ENCODE data around the gene DPP6. TPM values are rescaled to one million over a fixed set of nuclear protein-coding genes. Genes with fewer than 3 reads are reported as not detected.

Gene DPP6
- total and polyA plus RNA-seq, 9 of the 15 experiments (the other 6 are each of a cell fraction or from before 2014, with no cell fraction given), result not detected

DNA sequence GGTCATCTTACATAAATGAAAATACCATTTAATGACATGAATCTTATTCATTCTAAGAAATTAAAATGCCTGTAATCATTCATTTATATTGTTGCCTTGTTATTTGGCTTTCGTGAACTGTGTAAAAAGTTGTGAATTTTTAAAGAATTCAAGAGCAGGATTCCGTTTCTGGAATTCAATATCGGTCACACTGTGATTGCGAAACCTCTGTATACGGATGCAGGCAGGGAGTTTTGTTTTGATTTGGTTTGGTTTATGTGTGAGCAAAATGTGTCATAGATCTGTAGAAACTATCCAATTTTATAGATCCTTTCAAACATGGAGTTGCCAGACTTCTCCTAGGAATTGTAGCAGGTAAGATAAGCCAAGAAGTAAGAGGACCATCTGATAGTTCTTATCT, 441.4 kb downstream of the DPP6 start:
- Histone ChIP-seq H3K4me1 (replicated peaks in 1 of 2; ENCODE audit: control insufficient read depth in 2 of 2, insufficient read depth in 2 of 2, low read length in 2 of 2) (no peaks in the 10 kb centered on the region), H2AFZ (ENCODE audit: low read depth, low read length) (no peak overlapping the region), H3K9ac (ENCODE audit: insufficient read depth in 1 of 2, low read depth in 2 of 2, low read length in 2 of 2) (no peak overlapping the region), H3K9me3 (replicated peaks; ENCODE audit: control insufficient read depth, insufficient read depth, low read depth, low read length) (no peaks in the 10 kb centered on the region), H3K27ac (ENCODE audit: extremely low read depth, low read depth, low read length) (no peak overlapping the region), H3K79me2 (ENCODE audit: control insufficient read depth, insufficient read depth, low read length) (no peaks in the 10 kb centered on the region), H3K36me3 (ENCODE audit: control insufficient read depth, insufficient read depth, low read length) (no peaks in the 10 kb centered on the region), H3K9me1 (ENCODE audit: control insufficient read depth, insufficient read depth, low read length) (no peaks in the 10 kb centered on the region), H3K27me3 (ENCODE audit: control insufficient read depth in 2 of 2, insufficient read depth in 2 of 2, low read length in 2 of 2) (peaks cover 16 to 21% of the 10 kb centered on the region in 2 experiments; a peak in 4 of 5 replicates), H3K4me3 (no peak overlapping the region), H3K4me2 (ENCODE audit: insufficient read depth, low read length) (no peak overlapping the region), H4K20me1 (replicated peaks; ENCODE audit: control insufficient read depth, insufficient read depth, low read length) (no peaks in the 10 kb centered on the region)
- TF ChIP-seq CEBPB (tag; IDR thresholded peaks at IDR 0.05) (peak; percentile 83), PTRF (tag; IDR thresholded peaks at IDR 0.05) (no peak), CEBPG (CRISPR knock-in tag; IDR thresholded peaks at IDR 0.05) (no peak), CEBPG (tag; conservative IDR thresholded peaks at IDR 0.05 in 1 of 2, IDR thresholded peaks at IDR 0.05 in 1 of 2) (peak in 1 of 2 experiments; percentile 66; a peak in 2 of 4 replicates)
- DNase-seq (ENCODE audit: extremely low read depth in 1 of 4, low spot score in 3 of 4) (no peak), ATAC-seq (no peak), FAIRE-seq (no peak)
- in situ Hi-C loops (cut with MboI), result no loop called here
- intact Hi-C loops (cut with micrococcal nuclease), result no loop called here
- POLR2A ChIA-PET, result no interaction called here
- WGBS (ENCODE audit: insufficient coverage, low coverage, missing lambda C conversion rate), result 2% methylated on average over 5 of the region's 5 CpGs
- BruUV-seq (replicated peaks), result no TSS peak
- CTCF ChIA-PET (ENCODE audit: low intra/inter-chr PET ratio), result no interaction called here

DNA sequence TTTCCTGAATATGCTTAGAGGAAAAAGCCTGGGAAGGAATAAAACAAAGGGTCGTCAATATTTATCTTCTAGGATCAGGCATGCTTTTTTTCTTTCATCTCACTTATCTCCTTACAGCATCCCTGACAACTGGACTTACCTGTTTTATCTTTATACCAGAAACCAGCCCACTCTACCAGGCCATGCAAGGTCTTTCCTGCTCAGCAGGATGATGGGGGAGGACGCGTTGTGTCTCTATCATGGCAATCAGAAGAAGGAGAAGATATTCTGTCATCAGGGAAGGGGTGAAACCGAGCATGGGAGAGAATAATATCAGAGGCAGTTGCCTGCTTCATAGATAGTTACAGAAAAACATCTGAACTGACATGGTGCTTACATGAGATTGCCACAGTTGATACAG, 445.6 kb downstream of the DPP6 start:
- intact Hi-C loops (cut with micrococcal nuclease), result no loop called here
- CTCF ChIA-PET (ENCODE audit: low intra/inter-chr PET ratio), result no interaction called here
- 0% methylated on average over 4 of the region's 4 CpGs for WGBS (ENCODE audit: insufficient coverage, low coverage, missing lambda C conversion rate)
- FAIRE-seq (no peak), DNase-seq (ENCODE audit: extremely low read depth in 1 of 4, low spot score in 3 of 4) (no peak), ATAC-seq (no peak)
- Histone ChIP-seq H3K9ac (ENCODE audit: insufficient read depth in 1 of 2, low read depth in 2 of 2, low read length in 2 of 2) (no peak overlapping the region), H3K9me3 (replicated peaks; ENCODE audit: control insufficient read depth, insufficient read depth, low read depth, low read length) (no peaks in the 10 kb centered on the region), H3K36me3 (ENCODE audit: control insufficient read depth, insufficient read depth, low read length) (no peaks in the 10 kb centered on the region), H3K27me3 (ENCODE audit: control insufficient read depth in 2 of 2, insufficient read depth in 2 of 2, low read length in 2 of 2) (peaks cover 0 to 2% of the 10 kb centered on the region in 2 experiments; a peak in 1 of 5 replicates), H4K20me1 (replicated peaks; ENCODE audit: control insufficient read depth, insufficient read depth, low read length) (no peaks in the 10 kb centered on the region), H3K79me2 (ENCODE audit: control insufficient read depth, insufficient read depth, low read length) (no peaks in the 10 kb centered on the region), H3K4me3 (no peak overlapping the region), H3K27ac (ENCODE audit: extremely low read depth, low read depth, low read length) (no peak overlapping the region), H2AFZ (ENCODE audit: low read depth, low read length) (no peak overlapping the region), H3K9me1 (ENCODE audit: control insufficient read depth, insufficient read depth, low read length) (no peaks in the 10 kb centered on the region), H3K4me2 (ENCODE audit: insufficient read depth, low read length) (no peak overlapping the region), H3K4me1 (replicated peaks in 1 of 2; ENCODE audit: control insufficient read depth in 2 of 2, insufficient read depth in 2 of 2, low read length in 2 of 2) (no peaks in the 10 kb centered on the region)
- no TSS peak for BruUV-seq (replicated peaks)
- POLR2A ChIA-PET, result no interaction called here
- in situ Hi-C loops (cut with MboI), result no loop called here
- no peak for TF ChIP-seq ZNF431 (CRISPR knock-in tag; IDR thresholded peaks at IDR 0.05)
- TF ChIP-seq ZNF561 (CRISPR knock-in tag; conservative IDR thresholded peaks at IDR 0.05), result no peak
- TF ChIP-seq SLC30A9 (CRISPR knock-in tag; IDR thresholded peaks at IDR 0.05), result no peak
- TF ChIP-seq ZNF644 (tag; IDR thresholded peaks at IDR 0.05; ENCODE audit: low read depth), result no peak
- no peak for TF ChIP-seq ATF7 (IDR thresholded peaks at IDR 0.05)
- TF ChIP-seq, protein P1, sequence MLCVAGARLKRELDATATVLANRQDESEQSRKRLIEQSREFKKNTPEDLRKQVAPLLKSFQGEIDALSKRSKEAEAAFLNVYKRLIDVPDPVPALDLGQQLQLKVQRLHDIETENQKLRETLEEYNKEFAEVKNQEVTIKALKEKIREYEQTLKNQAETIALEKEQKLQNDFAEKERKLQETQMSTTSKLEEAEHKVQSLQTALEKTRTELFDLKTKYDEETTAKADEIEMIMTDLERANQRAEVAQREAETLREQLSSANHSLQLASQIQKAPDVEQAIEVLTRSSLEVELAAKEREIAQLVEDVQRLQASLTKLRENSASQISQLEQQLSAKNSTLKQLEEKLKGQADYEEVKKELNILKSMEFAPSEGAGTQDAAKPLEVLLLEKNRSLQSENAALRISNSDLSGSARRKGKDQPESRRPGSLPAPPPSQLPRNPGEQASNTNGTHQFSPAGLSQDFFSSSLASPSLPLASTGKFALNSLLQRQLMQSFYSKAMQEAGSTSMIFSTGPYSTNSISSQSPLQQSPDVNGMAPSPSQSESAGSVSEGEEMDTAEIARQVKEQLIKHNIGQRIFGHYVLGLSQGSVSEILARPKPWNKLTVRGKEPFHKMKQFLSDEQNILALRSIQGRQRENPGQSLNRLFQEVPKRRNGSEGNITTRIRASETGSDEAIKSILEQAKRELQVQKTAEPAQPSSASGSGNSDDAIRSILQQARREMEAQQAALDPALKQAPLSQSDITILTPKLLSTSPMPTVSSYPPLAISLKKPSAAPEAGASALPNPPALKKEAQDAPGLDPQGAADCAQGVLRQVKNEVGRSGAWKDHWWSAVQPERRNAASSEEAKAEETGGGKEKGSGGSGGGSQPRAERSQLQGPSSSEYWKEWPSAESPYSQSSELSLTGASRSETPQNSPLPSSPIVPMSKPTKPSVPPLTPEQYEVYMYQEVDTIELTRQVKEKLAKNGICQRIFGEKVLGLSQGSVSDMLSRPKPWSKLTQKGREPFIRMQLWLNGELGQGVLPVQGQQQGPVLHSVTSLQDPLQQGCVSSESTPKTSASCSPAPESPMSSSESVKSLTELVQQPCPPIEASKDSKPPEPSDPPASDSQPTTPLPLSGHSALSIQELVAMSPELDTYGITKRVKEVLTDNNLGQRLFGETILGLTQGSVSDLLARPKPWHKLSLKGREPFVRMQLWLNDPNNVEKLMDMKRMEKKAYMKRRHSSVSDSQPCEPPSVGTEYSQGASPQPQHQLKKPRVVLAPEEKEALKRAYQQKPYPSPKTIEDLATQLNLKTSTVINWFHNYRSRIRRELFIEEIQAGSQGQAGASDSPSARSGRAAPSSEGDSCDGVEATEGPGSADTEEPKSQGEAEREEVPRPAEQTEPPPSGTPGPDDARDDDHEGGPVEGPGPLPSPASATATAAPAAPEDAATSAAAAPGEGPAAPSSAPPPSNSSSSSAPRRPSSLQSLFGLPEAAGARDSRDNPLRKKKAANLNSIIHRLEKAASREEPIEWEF (CRISPR knock-in tag; IDR thresholded peaks at IDR 0.05), result no peak
- no peak for TF ChIP-seq ARNT (IDR thresholded peaks at IDR 0.05)
- no peak for TF ChIP-seq TAF9B (IDR thresholded peaks at IDR 0.05; ENCODE audit: partially characterized antibody)
- no peak for TF ChIP-seq ZNF699 (CRISPR knock-in tag; IDR thresholded peaks at IDR 0.05; ENCODE audit: insufficient replicate concordance)
